CD4-positive, alpha-beta T cell (primary cell): ENCODE measurements around the gene CARD9. TPM values are rescaled to one million over a fixed set of nuclear protein-coding genes. Genes with fewer than 3 reads are reported as not detected.

Experiments used
- ATAC-seq: fragments of 200-7000 bp; cut with Tn5 transposase; one replicate; pipeline ENCODE4 v1.10.0; 2022; ENCODE audit warnings: mild to moderate bottlenecking; ENCODE audit not compliant: poor library complexity
- CTCF ChIA-PET: fragments of 350-600 bp; sonication (Branson Sonifier 250); formaldehyde crosslinking; loops from one replicate; lab custom pipeline; 2021; ENCODE audit warnings: antibody characterized with exemption, inconsistent platforms; lab: Charles Lee
- POLR2A ChIA-PET: fragments of 350-600 bp; sonication (Branson Sonifier 250); formaldehyde crosslinking; loops from one replicate; lab custom pipeline; 2021; ENCODE audit warnings: antibody characterized with exemption, inconsistent platforms; lab: Charles Lee
- DNase-seq, 14 experiments: peaks; one replicate each; pipeline ENCODE4 v3.0.0-alpha.2; 2013 to 2020; ENCODE audit warnings: mixed read lengths in 2 of 14
- H3K27ac ChIP-seq, 2 donors: one replicate each; pipeline versions ENCODE4 v1.5.1 to v1.7.0; 2013; ENCODE audit warnings: low read length in 2 of 2, low read depth in 1 of 2, mild to moderate bottlenecking in 1 of 2
- H3K27me3 ChIP-seq, 2 experiments: 1 replicate in 1 of 2; 2 replicates in 1 of 2; pipeline versions ENCODE4 v1.6.1 to v1.7.0; 2013; ENCODE audit warnings: low read length in 2 of 2, control low read depth in 1 of 2, mild to moderate bottlenecking in 1 of 2, moderate library complexity in 1 of 2; ENCODE audit not compliant: insufficient read depth in 2 of 2, control insufficient read depth in 1 of 2
- H3K36me3 ChIP-seq: one replicate; pipeline ENCODE4 v1.6.1; 2013; ENCODE audit warnings: low read length, control low read depth; ENCODE audit not compliant: insufficient read depth
- H3K4me1 ChIP-seq: one replicate; pipeline ENCODE4 v1.6.1; 2013; ENCODE audit warnings: low read length, control low read depth; ENCODE audit not compliant: insufficient read depth
- H3K4me3 ChIP-seq: one replicate; pipeline ENCODE4 v1.5.1; 2013; ENCODE audit warnings: mild to moderate bottlenecking, low read length, moderate library complexity
- H3K9me3 ChIP-seq, 2 experiments: 1 replicate in 1 of 2; 2 replicates in 1 of 2; pipeline versions ENCODE4 v1.6.1 to v1.7.0; 2013; ENCODE audit warnings: low read length in 2 of 2, mild to moderate bottlenecking in 2 of 2, control low read depth in 1 of 2, moderate library complexity in 1 of 2; ENCODE audit not compliant: control insufficient read depth in 1 of 2, insufficient read depth in 1 of 2
- H3K27ac Mint-ChIP-seq: one replicate; pipeline ENCODE4 v1.8.0; 2020; ENCODE audit warnings: mixed read lengths
- H3K27me3 Mint-ChIP-seq: one replicate; pipeline ENCODE4 v1.8.0; 2021; ENCODE audit warnings: mixed read lengths
- H3K36me3 Mint-ChIP-seq: one replicate; pipeline ENCODE4 v1.8.0; 2021; ENCODE audit warnings: low read depth, mixed read lengths
- H3K4me1 Mint-ChIP-seq: one replicate; pipeline ENCODE4 v1.8.0; 2021; ENCODE audit warnings: low read depth, mixed read lengths
- H3K4me3 Mint-ChIP-seq: one replicate; pipeline ENCODE4 v1.8.0; 2020; ENCODE audit warnings: mild to moderate bottlenecking, mixed read lengths
- H3K9me3 Mint-ChIP-seq: one replicate; pipeline ENCODE4 v1.8.0; 2020; ENCODE audit warnings: mixed read lengths
- intact Hi-C, 2 experiments: fragments of 100-400 bp; cut with DNase I in 1 of 2; cut with micrococcal nuclease in 1 of 2; formaldehyde crosslinking; loops; one replicate each; pipeline versions ENCODE4 v1.15.1 to v1.9.0; 2023 to 2025; cut with DNase I, micrococcal nuclease
- total RNA-seq, 174 experiments: library from RNA in 2 of 174; stranded (reverse) in 2 of 174; gene quantifications; one replicate each; pipeline ENCODE4 v1.2.3 and lab custom pipeline; 2021 to 2026
- TF ChIP-seq, protein P1 (sequence below): fragments of 200-600 bp; IDR thresholded peaks from one replicate; pipeline ENCODE4 v1.8.0; 2022; ENCODE audit warnings: antibody characterized with exemption, mild to moderate bottlenecking

Gene CARD9
- total RNA-seq, 2 experiments from 2014 or later = 0.36 to 0.64 TPM

GRCh38 chr9:136336881-136337280, 36.6 kb downstream of the CARD9 start:
- Mint-ChIP-seq H3K9me3 (no peaks in the 10 kb centered on the region), H3K4me3 (no peak overlapping the region), H3K36me3 (no peaks in the 10 kb centered on the region), H3K27ac (no peak overlapping the region), H3K27me3 (no peaks in the 10 kb centered on the region), H3K4me1 (no peaks in the 10 kb centered on the region)
- Histone ChIP-seq H3K27me3 (no peaks in the 10 kb centered on the region), H3K36me3 (no peaks in the 10 kb centered on the region), H3K9me3 (no peaks in the 10 kb centered on the region), H3K4me1 (no peaks in the 10 kb centered on the region), H3K4me3 (no peak overlapping the region), H3K27ac (no peak overlapping the region)
- ChIA-PET CTCF (no interaction called here), POLR2A (no interaction called here)
- TF ChIP-seq, protein P1, sequence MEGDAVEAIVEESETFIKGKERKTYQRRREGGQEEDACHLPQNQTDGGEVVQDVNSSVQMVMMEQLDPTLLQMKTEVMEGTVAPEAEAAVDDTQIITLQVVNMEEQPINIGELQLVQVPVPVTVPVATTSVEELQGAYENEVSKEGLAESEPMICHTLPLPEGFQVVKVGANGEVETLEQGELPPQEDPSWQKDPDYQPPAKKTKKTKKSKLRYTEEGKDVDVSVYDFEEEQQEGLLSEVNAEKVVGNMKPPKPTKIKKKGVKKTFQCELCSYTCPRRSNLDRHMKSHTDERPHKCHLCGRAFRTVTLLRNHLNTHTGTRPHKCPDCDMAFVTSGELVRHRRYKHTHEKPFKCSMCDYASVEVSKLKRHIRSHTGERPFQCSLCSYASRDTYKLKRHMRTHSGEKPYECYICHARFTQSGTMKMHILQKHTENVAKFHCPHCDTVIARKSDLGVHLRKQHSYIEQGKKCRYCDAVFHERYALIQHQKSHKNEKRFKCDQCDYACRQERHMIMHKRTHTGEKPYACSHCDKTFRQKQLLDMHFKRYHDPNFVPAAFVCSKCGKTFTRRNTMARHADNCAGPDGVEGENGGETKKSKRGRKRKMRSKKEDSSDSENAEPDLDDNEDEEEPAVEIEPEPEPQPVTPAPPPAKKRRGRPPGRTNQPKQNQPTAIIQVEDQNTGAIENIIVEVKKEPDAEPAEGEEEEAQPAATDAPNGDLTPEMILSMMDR = no peak
- DNase-seq = no peak
- no peak for ATAC-seq
- intact Hi-C loops = no loop called here

DNA sequence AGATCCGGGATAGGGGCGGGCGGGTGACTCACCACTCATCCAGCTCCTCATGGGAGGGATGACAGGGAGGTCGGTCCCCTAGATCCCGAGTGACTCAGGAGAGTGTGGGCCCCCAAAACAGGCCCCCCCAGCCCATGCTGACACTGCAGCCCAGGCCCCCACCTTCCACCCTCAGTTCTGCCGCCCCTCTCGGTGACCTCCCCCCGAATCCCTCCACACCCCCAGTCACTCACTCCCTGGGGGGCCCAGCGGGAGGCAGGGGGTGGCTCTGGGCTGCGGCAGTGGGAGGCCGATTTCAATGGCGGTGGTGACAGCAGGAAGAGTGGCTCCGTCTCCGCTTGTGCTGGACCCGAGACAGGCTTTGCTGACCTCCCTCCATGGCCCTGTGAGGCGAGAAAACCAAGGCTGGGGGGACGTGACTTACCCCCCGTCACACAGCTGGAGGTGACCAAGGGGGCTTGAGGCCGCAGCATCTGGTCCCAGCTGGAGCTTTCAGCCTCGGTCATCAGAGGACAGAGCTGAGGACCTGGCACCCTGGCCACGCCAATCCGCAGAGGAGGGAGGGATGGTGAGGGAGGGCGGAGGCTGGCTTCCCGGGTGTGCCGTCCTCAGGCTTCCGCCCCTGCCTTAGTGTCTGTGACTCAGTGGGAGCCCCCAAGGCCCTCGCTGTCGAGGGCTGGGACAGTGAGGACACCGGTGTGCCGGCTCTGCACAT, 37.2 kb downstream of the CARD9 start:
- H3K27ac ChIP-seq = no peak overlapping the region
- no peak for DNase-seq
- Mint-ChIP-seq H3K9me3 (no peaks in the 10 kb centered on the region), H3K4me1 (no peaks in the 10 kb centered on the region), H3K36me3 (no peaks in the 10 kb centered on the region), H3K27ac (no peak overlapping the region), H3K4me3 (no peak overlapping the region), H3K27me3 (no peaks in the 10 kb centered on the region)
- H3K36me3 ChIP-seq = no peaks in the 10 kb centered on the region
- ChIA-PET CTCF (no interaction called here), POLR2A (no interaction called here)
- no peaks in the 10 kb centered on the region for H3K9me3 ChIP-seq
- TF ChIP-seq, protein P1 = no peak
- no peaks in the 10 kb centered on the region for H3K27me3 ChIP-seq
- no peak overlapping the region for H3K4me3 ChIP-seq
- intact Hi-C loops = no loop called here
- ATAC-seq = no peak
- peaks cover 2% of the 10 kb centered on the region for H3K4me1 ChIP-seq

- no peak overlapping the region for H3K27ac ChIP-seq
- ATAC-seq (no peak), DNase-seq (no peak)
- H3K4me3 ChIP-seq = no peak overlapping the region
- H3K36me3 ChIP-seq = no peaks in the 10 kb centered on the region
- Mint-ChIP-seq H3K27me3 (no peaks in the 10 kb centered on the region), H3K4me3 (no peak overlapping the region), H3K4me1 (no peaks in the 10 kb centered on the region), H3K9me3 (no peaks in the 10 kb centered on the region), H3K36me3 (no peaks in the 10 kb centered on the region), H3K27ac (no peak overlapping the region)
- POLR2A ChIA-PET = no interaction called here
- H3K9me3 ChIP-seq = no peaks in the 10 kb centered on the region
- CTCF ChIA-PET = no interaction called here
- TF ChIP-seq, protein P1 = no peak
- intact Hi-C loops = no loop called here
- H3K27me3 ChIP-seq = no peaks in the 10 kb centered on the region
- peaks cover 2% of the 10 kb centered on the region for H3K4me1 ChIP-seq
Measured at GRCh38 chr9:136335296-136336155, 37.9 kb downstream of the CARD9 start.
